ENCODE data around the gene ZNF438. TPM values are rescaled to one million over a fixed set of nuclear protein-coding genes. Genes with fewer than 3 reads are reported as not detected.

Gene ZNF438
- total and polyA plus RNA-seq, 2 of the 8 experiments (the other 6 are each of a cell fraction or from before 2014, with no cell fraction given): 0.95 to 1.7 TPM

DNA sequence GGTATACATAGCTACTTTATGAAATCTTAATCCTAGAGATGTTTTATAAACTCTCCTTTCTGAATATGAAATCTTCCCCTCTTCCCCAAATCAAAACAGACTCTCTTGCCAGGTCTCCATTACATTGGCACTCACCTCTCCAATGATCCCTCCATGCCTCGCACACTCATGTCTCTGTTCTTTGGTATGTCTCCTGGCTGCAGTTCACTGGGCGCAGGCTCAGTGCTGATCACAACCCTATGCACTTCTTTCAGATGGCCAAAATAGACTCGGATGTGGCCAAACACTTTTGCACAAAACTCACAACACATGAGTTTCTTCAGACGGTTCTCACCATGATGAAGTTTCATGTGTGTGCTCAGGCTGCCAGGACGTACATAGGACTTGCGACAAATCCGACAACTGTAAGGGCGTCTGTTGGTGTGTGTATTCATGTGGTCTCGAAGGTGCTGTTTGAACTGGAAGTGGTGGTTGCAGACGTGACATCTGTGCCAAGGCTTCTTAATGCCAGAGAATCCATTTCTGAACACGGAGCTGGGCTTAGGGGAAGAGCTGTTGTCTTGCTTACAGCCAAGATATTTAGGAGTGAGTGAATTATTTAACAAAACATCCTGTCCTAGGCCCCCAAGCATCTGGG lies 183.2 kb downstream of the ZNF438 start:
- no peak overlapping the region for H2AFZ ChIP-seq (ENCODE audit: low read length)
- H2BK20ac ChIP-seq (ENCODE audit: low read length): no peak overlapping the region
- no peaks in the 10 kb centered on the region for H3K36me3 ChIP-seq (ENCODE audit: control insufficient read depth in 2 of 4, insufficient read depth in 4 of 4, low read length in 3 of 4)
- no peak overlapping the region for H3K18ac ChIP-seq (ENCODE audit: extremely low read depth, low read length)
- DNase-seq (ENCODE audit: low read depth in 1 of 2, low spot score in 2 of 2): no peak
- no peak overlapping the region for H3K9ac ChIP-seq (replicated peaks in 1 of 4; ENCODE audit: extremely low read depth in 1 of 4, low read depth in 3 of 4, low read length in 3 of 4)
- no peak for FAIRE-seq
- H3K79me2 ChIP-seq (ENCODE audit: control insufficient read depth in 1 of 2, insufficient read depth in 2 of 2, low read length in 2 of 2): no peaks in the 10 kb centered on the region
- no peaks in the 10 kb centered on the region for H3K23me2 ChIP-seq (ENCODE audit: low read depth, low read length)
- no peaks in the 10 kb centered on the region for H3K27me3 ChIP-seq (replicated peaks in 1 of 4; ENCODE audit: control insufficient read depth in 3 of 4, extremely low read depth in 1 of 4, insufficient read depth in 3 of 4, low read length in 3 of 4)
- CTCF ChIA-PET (ENCODE audit: partially characterized antibody): interaction anchor here (1.3 kb wide), 1 partner anchor 15 kb away, joined by 3 read pairs; no protein-coding TSS in a partner anchor
- H3K4me1 ChIP-seq (replicated peaks in 1 of 4; ENCODE audit: control insufficient read depth in 3 of 4, insufficient read depth in 4 of 4, low read length in 3 of 4): no peaks in the 10 kb centered on the region; a peak in 1 of 7 replicates
- no peak overlapping the region for H3K4me3 ChIP-seq (ENCODE audit: extremely low read depth in 1 of 4, insufficient read depth in 2 of 4, low read depth in 3 of 4, low read length in 4 of 4)
- no peaks in the 10 kb centered on the region for H3K9me3 ChIP-seq (ENCODE audit: insufficient read depth in 2 of 2, low read depth in 1 of 2, low read length in 1 of 2)
- WGBS, 2 experiments (ENCODE audit: extremely low coverage in 1 of 2, insufficient coverage in 1 of 2, insufficient read length in 1 of 2, insufficient replicate concordance in 2 of 2, low coverage in 1 of 2, low lambda C conversion rate in 2 of 2, missing lambda C conversion rate in 1 of 2): 91% methylated on average over 11 of the region's 11 CpGs; no CpG with 5 or more reads in 1 of the 2 experiments
- no peak overlapping the region for H3K56ac ChIP-seq (replicated peaks; ENCODE audit: insufficient read length, low read depth, low read length)
- H2BK120ac ChIP-seq (replicated peaks; ENCODE audit: low read depth, low read length): no peak overlapping the region
- H3K27ac ChIP-seq (ENCODE audit: low read depth, low read length): no peak overlapping the region
- no peak overlapping the region for H3K23ac ChIP-seq (ENCODE audit: insufficient read length)
- H4K20me1 ChIP-seq (replicated peaks in 1 of 2; ENCODE audit: control insufficient read depth in 1 of 2, insufficient read depth in 2 of 2, low read length in 2 of 2): no peaks in the 10 kb centered on the region
- H2BK12ac ChIP-seq (ENCODE audit: low read depth, low read length): no peak overlapping the region
- H2AK5ac ChIP-seq (ENCODE audit: low read depth, low read length): no peak overlapping the region; the same call in 1 of the 2 replicates
- H4K8ac ChIP-seq (ENCODE audit: extremely low read depth, insufficient read depth, low read length): no peak overlapping the region
- POLR2A ChIA-PET (ENCODE audit: partially characterized antibody): no interaction called here
- no peak overlapping the region for H3K14ac ChIP-seq (ENCODE audit: insufficient read length)
- no peak overlapping the region for H2BK5ac ChIP-seq (ENCODE audit: low read depth, low read length)
- H4K5ac ChIP-seq (ENCODE audit: insufficient read length, low read depth, low read length): no peak overlapping the region
- H4K91ac ChIP-seq (replicated peaks; ENCODE audit: insufficient read length, low read length): no peak overlapping the region
- no peak overlapping the region for H3K4ac ChIP-seq (replicated peaks; ENCODE audit: insufficient read length, low read depth, low read length)
- H2BK15ac ChIP-seq (ENCODE audit: low read length): no peak overlapping the region
- TF ChIP-seq RXRA (IDR thresholded peaks at IDR 0.05; ENCODE audit: insufficient read depth, low read depth, low read length): no peak
- TF ChIP-seq TCF12 (IDR thresholded peaks at IDR 0.05; ENCODE audit: low read depth, low read length): no peak
- TF ChIP-seq SAP30 (IDR thresholded peaks at IDR 0.05; ENCODE audit: insufficient read depth, insufficient replicate concordance, low read length): no peak
- TF ChIP-seq TBP (IDR thresholded peaks at IDR 0.05; ENCODE audit: low read depth, low read length): no peak
- H3K79me1 ChIP-seq (ENCODE audit: low read depth, low read length): no peaks in the 10 kb centered on the region
- H3K4me2 ChIP-seq (ENCODE audit: insufficient read depth in 1 of 2, low read depth in 2 of 2, low read length in 2 of 2): no peak overlapping the region
